HG03066 (cell line): Measurements from ENCODE around the gene PSG2.
"Not testable (repeated sequence)": the region's sequence is repeated elsewhere in the genome, so short reads cannot be mapped to it uniquely, and the experiment has no call there.

Source experiments
- ATAC-seq: cut with Tn5 transposase; IDR thresholded peaks from one replicate; pipeline ENCODE4 v1.9.1; 2021; ENCODE audit warnings: low read depth; ENCODE audit not compliant: unreplicated experiment

PSG2 gene

DNA sequence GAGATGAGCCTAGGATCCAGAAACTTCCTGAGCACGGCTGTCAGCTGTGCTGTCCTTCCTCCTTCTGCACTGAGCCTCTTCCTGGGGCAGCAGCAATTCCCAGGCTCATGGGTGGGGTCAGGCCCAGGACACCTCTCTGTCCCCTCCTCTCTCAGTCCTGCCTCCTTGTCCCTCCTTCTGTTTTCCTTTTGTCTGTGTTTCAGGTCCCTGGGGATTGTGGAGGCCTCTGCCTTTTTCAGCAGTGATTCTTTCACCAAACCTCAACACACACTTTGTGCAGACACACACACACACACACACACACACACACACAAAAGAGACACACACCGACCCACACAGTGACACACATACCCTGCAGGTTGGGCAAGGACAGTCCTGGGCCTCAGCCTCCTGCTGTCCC, at the start of gene PSG2:
PSG2 (minus strand) TSS at position 101 of the 400 bp plus-strand sequence. CDS start 132 bp downstream, outside the sequence.
- not testable (repeated sequence) for ATAC-seq

DNA sequence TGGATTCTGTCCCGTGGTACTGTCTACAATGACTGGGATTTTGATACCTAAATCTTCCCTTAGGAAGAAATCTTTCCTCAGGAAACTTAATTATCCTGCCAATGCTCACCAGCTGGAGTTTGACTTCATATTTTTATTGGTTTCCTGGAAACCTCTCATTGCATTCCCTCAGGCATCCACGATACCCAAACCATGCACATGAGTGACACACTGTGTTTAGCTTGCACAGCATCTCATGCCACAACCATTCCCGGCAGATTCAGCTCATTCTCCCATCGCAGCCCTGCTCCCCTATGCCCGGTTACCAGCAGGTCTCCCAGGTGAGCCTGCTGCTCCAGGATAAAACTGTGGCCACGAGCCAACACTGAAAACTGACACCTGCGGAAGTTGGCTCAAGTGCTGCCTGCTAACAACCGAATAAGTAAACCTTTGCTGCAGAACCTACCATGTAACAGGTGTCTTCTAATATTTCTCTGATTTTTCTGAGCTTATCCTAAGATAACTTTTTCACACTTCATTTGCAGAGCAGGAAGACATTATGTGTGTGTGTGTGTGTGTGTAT, 48.9 kb upstream of the PSG2 start:
- not testable (repeated sequence) for ATAC-seq

DNA sequence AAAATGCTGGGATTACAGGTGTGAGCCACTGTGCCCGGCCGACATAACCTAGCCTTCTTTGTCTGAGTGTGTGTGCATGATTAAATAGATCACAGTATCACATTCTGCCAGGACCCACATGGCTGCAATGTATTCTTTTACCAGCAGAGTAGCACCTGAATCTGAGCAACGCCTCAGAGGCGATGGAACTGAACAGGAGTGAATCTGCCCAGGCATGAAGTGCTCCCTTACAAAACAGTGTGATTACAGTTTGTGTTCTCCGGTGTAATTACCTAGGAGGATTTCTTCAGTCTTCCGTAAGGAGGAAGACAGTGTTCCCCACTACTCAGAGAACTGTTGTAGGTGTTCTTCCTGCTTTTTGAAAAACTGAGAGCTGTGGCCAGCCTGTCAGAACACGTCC, 46.7 kb upstream of the PSG2 start:
- not testable (repeated sequence) for ATAC-seq

DNA sequence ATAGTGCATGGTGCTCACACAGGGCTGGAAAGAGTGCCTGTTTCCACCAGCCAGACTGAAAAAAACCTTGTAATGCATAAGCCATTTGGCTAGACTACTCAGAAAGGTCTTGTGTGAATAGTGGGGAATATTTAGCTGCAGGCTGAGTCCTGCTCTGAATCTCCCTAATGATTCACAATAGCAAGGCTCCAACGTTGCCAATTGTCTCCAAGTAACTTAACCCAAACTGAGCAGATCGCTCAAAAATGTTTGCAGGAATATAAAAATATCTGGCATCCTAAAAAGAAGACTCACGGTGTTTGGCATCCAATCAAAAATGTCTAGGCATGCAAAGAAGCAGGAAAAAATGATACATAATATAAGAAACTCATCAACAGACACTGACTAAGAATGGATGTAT, 44.8 kb upstream of the PSG2 start:
- ATAC-seq, result not testable (repeated sequence)

DNA sequence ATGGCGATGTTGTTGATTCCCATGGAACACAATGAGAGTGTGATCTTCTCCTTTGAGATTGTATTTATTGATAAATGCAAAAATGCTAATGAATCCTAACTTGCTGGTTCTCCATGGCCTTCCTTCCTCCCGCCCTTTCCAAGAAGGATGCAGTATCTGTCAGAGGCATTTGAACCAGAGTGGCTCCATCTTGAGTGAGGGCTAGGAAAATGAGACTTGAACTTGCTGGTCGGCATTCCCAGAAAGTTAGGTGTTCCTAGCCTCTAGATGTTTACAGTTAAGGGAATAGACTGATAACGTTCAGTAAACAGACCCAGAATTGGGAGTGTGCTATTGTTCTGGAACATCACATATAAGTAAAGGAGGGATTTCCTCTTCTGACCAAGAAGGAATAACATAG, 44.2 kb upstream of the PSG2 start:
- ATAC-seq, result no peak

DNA sequence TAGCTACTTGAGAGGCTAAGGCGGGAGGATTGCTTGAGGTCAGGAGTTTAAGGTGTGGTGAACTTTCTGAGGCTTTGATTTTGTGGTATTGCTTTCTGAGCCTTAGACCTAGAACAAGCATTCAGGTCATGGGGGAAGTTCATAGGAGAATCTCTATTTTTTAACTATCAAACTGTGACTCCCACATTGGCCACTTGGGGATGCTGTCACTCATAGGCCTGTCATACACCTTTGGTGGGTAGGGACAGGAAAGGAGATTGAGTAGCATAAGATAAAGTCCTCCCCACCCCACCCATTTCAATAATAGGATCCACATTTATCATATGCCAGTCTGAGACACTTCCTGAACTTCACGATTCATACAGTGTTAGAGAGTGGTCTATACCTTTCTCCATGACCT, 41.9 kb upstream of the PSG2 start:
- ATAC-seq, result no peak

DNA sequence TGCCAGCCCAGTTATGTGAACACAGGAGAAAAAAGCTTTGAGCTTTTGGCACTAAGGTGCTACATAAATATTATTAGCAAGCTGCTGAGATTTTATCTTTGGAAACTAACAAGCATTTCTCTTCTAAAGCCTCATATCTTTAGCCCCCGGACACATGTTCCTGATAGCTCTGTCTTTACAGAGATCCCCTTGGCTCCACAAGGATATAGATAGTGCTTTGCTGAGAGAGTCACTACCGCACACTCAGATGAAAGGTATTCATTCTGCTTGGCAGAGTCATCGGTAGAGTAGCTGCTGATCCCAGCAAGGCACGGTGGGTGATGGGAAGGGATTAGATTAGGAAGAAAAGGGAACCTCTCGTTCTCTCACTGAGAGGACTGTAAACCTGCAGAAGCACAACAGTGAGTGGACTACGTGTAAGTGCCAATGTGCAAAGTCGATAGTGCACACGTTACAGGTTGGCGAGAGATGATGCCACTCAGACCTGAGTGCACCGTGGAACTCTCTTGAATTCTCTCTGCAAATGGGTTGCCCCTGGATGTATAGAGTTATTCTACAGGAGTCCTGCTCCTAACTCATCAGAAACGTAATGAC, 38.0 kb upstream of the PSG2 start:
- not testable (repeated sequence) for ATAC-seq

DNA sequence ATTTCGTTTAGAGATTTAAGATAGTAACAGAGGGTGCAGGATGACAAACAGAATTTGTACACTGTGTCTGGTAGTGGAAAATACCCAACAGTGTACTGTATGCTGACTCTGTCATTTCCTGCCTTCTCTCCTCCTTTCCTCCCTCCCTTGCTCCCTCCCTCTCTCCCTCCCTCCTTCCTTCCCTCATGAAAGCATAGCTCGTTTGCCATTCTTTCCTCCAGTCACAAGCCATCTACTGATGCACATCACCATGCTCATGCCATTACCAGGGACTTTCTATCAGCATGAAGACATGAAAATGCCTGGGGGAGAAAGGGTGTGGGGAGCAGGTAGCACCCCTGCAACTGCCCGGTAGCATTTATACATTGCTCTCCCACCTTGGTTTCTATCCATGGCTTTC, 37.0 kb upstream of the PSG2 start:
- not testable (repeated sequence) for ATAC-seq

DNA sequence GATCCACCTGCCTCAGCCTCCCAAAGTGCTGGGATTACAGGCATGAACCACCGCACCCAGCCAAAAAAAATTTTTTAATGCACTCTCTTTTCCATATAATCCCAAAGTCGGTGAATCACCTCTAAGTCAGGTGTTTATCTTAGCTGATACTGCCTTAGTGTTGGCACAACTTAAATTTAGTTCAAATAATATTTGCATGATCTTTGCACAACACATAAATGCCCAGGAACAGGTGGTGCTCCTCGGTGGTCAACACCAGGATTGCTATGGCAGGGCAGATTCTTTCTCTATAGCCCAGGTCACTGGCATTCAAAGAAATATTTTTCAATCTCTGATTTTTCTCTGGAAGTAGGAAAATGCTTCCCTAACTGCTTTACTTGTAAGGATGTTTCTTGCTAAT, 33.9 kb upstream of the PSG2 start:
- ATAC-seq, result not testable (repeated sequence)

DNA sequence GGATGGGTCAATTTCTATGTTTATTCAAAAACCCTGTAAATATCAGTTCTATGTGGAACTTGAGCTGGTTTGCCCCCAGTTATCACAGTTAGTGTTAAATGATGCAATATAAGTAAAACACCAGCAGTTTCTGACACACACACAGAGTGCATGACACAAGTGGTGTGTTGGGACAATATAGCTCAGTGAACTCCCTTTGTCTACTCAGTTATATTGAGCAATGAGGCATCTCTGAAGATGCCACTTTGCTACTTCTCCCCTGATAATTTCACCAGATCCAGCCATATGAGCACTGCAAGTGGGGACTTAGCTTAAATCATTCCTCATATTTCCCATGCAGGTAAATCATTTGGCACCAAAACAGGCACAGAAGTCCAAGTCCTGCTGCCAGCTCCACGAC, 33.0 kb upstream of the PSG2 start:
- not testable (repeated sequence) for ATAC-seq

DNA sequence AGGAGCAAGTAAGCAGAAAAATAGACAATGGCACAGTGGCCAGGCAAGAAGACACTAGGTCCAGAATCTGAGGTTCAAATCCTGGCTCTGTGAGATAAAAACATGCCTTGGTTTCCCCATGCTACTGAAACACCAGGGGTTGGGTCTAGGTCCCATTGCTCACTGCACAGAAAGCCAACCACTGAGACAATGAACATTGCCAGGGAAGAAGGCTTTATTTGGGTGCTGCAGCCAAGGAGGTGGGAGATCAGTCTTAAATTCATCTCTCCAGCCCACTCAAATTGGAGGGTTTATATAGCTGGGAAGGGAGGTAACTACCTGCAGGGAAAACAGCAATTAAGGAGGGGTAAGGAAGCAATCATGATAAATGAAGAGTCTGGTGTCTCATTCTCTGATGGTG, 32.6 kb upstream of the PSG2 start:
- ATAC-seq, result not testable (repeated sequence)

DNA sequence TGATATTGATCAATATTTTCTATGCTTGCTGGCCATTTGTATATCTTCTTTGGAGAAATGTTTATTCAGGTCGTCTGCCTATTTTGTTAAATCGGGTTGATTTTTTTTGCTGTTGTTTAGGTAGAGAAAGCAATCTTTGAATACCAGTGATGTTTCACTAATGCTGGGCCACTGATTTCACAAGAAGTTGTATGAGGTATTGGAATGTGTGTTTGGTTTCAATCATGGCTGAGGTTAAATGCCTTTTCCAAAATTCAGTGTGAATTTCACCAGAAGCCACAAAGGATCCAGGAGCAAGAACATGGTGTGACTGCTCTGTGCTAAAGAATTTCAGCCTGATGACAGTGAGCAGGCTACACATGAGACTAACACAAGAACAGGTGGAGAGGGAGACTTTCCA, 32.1 kb upstream of the PSG2 start:
- ATAC-seq, result not testable (repeated sequence)

DNA sequence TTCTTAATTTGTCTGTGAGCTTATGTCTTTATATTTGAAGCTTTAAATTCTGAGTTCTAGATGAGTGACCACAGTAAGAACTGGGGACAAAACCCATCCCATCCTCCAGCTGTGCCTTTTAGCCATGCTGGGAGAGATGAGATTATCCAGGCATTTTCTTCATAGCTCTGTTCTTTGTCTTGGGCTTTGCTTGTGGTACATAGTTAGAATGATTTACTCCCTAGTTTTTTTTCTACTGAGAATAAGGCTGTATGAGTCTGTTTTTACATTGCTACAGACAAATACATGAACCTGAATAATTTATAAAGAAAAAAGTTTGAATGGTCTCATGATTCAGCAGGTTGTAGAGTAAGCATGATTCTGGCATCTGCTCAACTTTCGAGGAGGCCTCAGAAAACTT, 24.9 kb upstream of the PSG2 start:
- ATAC-seq, result not testable (repeated sequence)

DNA sequence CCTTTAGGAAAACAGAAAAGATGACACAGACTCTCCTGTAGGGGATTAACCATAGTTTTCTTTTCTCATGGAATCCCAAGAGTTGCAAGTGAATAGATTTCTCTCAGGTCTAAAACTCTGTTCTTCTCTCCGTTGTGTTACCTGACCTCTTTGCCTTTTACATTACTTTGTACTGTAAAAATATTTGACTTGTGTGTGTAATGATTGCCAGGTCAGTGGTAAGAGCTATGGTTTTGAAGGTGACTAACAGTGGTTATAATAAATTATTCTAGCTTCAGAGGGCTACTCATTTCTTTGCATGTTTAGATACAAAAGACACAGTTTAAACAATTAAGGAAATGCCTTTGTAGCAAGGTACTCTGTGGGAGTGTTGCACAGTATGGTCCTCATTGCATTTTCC, 23.0 kb upstream of the PSG2 start:
- no peak for ATAC-seq

DNA sequence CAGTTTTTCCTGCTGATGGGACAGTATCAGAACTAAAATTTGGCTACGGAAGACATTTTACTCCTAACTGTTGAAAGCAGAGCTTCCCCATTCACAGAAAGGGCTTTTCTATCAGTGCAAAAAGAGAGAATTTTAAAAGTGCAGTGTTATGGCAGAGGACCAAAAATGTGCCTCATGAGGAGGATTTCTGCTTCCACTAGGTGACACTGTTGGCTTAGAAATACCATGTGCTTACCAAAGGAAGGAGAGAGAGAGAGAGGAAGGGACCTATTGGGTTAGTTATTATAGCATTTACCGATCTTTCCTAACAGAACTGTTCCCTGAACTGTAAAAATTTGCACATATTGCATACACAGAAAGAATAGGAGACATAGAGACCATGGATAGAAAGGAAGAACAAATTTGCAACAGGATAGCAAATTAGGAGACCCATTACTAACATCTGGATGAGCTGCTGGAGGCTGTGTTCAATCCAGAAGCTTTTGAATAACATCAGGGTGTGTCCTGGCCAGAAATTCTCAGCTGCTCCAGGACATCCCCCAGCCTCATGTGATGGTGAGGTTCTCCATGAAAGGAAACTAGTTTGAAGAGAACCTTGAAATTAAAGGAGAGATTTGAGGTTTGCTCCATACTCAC, 21.8 kb upstream of the PSG2 start:
- not testable (repeated sequence) for ATAC-seq

DNA sequence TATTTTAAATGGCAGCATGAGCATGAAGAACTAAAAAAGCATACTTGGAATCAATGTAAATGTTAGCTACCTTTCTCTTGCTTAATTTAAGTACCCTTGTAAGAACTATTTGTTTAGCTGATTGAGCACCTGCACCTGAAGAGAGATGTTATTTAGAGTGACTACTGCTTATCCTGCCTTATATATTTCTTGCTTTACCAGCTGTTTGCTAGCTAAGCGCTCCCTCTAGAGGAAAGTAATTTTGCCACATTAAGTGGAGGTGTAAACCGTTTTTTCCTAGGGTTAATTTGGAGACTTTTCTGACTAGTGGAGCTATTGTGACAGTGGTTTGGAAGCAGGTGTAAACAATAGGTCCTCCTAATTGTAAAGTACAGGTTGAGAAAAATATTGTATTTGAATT, 19.4 kb upstream of the PSG2 start:
- ATAC-seq, result no peak

DNA sequence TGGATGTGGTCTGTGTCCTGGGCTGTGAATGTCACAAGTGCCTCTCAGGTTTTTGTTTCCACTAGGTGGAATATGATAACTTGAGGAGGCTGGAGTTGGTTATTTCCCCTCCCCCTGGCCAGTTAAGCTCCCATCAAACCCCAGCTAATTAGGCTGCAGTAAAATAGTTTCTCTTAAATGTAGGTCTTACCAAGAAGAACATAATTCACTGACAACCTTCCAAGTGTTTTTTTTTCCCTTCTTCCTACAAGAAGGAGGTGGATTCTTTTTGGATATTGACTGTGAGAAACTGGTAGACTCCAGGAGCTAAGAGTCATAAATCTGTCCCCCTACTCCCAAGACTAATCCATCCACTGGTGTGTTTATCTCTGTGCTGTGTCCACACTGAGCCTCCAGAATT, 15.9 kb upstream of the PSG2 start:
- not testable (repeated sequence) for ATAC-seq

DNA sequence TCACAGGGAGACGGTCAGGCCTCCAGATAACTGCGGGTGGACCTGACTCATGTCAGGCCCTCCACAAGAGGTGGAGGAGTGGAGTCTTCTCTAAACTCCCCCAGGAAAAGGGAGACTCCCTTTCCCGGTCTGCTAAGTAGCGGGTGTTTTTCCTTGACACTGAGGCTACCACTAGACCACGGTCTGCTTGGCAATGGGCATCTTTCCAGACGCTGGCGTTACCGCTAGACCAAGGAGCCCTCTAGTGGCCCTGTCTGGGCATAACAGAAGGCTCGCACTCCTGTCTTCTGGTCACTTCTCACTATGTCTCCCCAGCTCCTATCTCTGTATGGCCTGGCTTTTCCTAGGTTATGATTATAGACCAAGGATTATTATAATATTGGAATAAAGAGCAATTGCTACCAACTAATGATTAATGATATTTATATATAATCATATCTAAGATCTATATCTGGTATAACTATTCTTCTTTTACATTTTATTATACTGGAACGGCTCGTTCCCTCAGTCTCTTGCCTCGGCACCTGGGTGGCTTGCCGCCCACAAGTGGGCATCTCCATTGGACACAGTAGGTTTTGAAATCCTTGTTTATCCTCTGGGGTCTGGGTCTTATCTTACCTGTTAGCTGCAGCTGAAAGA, 5.3 kb upstream of the PSG2 start:
- not testable (repeated sequence) for ATAC-seq

DNA sequence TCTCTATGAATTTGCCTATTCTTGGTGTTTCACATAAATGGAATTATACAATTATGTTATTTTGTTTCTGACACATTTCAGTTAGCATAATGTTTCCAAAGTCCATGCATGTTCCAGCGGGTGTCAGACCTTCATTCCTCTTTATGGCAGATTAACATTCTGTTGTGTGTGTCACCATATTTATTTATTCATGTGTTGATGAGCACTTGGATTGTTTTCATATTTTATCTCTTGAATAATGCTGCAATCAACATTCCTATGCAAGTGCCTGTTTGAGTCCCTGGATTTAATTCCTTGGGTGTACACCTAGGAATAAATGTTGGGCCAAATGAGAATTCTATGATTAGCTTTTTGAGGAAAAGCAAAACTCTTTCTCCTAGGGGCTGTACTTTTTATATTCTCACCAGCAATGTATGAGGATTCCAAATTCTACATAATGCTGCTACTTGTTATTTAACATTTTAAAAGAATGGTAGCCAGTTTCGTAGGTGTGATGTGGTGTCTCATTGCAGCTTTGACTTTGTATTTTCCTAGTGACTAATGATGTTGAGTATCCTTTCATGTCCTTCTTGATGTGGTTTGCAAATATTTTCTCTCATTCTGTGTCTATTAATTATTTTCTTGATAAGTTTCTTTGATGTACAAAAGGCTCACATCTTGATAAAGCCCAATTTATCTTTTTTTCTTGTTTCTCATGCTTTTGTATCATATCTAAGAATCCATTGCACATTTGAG, 3.5 kb upstream of the PSG2 start:
- not testable (repeated sequence) for ATAC-seq

DNA sequence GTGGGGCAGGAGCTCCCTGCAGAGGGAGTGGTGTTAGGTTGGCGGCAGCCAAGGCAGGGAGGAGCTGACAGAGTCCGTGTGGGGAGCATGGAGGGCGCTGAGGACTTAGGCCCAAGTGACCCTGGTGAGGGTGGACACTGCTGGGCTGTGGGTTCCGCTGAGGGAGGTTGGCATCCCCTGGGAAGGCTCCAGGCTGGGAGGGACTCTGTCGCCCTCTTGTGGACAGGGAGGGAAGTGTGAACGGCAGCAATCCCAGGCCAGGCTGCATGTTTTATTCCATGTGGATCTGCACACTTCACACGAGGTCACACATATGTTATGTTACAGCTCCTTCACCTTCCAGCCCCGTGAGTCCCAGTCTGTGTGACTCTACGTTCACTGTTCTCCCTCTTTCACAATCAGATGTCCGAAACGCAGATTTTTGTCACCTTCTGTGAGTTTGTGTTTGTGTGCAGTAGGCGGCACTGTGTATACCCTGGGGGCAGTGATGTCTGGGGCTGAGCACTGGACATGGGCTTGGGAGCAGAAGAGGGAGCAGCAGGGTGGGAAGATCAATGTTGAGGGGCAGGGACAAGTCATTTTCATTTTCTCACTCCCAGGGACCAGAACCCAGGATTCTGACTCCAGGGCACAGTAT, 1.8 kb upstream of the PSG2 start:
- ATAC-seq, result not testable (repeated sequence)
